Liver (tissue), 9 donors: ENCODE data around the gene ZNF546. TPM values are rescaled to one million over a fixed set of nuclear protein-coding genes. Genes with fewer than 3 reads are reported as not detected.
"Not testable (repeated sequence)": the region's sequence is repeated elsewhere in the genome, so short reads cannot be mapped to it uniquely, and the experiment has no call there.

Experiments used
- DNase-seq: peaks from one replicate; pipeline ENCODE4 v3.0.0-alpha.2; 2017; ENCODE audit warnings: low spot score
- H3K27ac ChIP-seq, 2 donors: one replicate each; pipeline ENCODE4 v1.7.0; 2013; ENCODE audit warnings: inconsistent platforms in 2 of 2, low read length in 2 of 2, control low read depth in 1 of 2, low read depth in 1 of 2, mild to moderate bottlenecking in 1 of 2
- H3K27me3 ChIP-seq, 4 donors: one replicate each; pipeline versions ENCODE4 v1.6.1 to v1.7.0; 2013; ENCODE audit warnings: low read length in 3 of 4, inconsistent platforms in 1 of 4, mild to moderate bottlenecking in 1 of 4, moderate library complexity in 1 of 4; ENCODE audit not compliant: control insufficient read depth in 4 of 4, insufficient read depth in 4 of 4
- H3K36me3 ChIP-seq, 4 donors: one replicate each; pipeline versions ENCODE4 v1.6.1 to v1.7.0; 2013; ENCODE audit warnings: low read length in 3 of 4, mild to moderate bottlenecking in 3 of 4, low read depth in 1 of 4, moderate library complexity in 1 of 4; ENCODE audit not compliant: control insufficient read depth in 4 of 4, insufficient read depth in 3 of 4
- H3K4me1 ChIP-seq, 4 donors: one replicate each; pipeline versions ENCODE4 v1.6.1 to v1.7.0; 2013; ENCODE audit warnings: low read length in 3 of 4, mild to moderate bottlenecking in 3 of 4, moderate library complexity in 1 of 4; ENCODE audit not compliant: control insufficient read depth in 4 of 4, insufficient read depth in 4 of 4
- H3K4me3 ChIP-seq, 3 donors: one replicate each; pipeline versions ENCODE4 v1.6.1 to v1.7.0; 2013; ENCODE audit warnings: low read length in 3 of 3, control low read depth in 1 of 3, low read depth in 1 of 3, mild to moderate bottlenecking in 1 of 3
- H3K9ac ChIP-seq, 2 donors: one replicate each; pipeline ENCODE4 v1.7.0; 2013; ENCODE audit warnings: low read length in 2 of 2, mild to moderate bottlenecking in 2 of 2, moderate library complexity in 2 of 2, control low read depth in 1 of 2, low read depth in 1 of 2
- H3K9me3 ChIP-seq, 4 donors: one replicate each; pipeline versions ENCODE4 v1.6.1 to v1.7.0; 2013; ENCODE audit warnings: low read length in 3 of 4; ENCODE audit not compliant: control insufficient read depth in 4 of 4
- EGR1 ChIP-seq, 2 donors: IDR thresholded peaks; 2 replicates each; pipeline ENCODE4 v1.6.1; 2016 to 2018; ENCODE audit warnings: antibody characterized with exemption in 2 of 2, low read depth in 2 of 2
- FOXA2 ChIP-seq: IDR thresholded peaks from 2 replicates; pipeline ENCODE4 v1.6.1; 2016; ENCODE audit warnings: antibody characterized with exemption
- GABPA ChIP-seq, 2 donors: IDR thresholded peaks in 1 of 2; conservative IDR thresholded peaks in 1 of 2; 2 replicates each; pipeline ENCODE4 v1.6.1; 2016; ENCODE audit warnings: antibody characterized with exemption in 2 of 2, mild to moderate bottlenecking in 1 of 2, moderate library complexity in 1 of 2
- HNF4G ChIP-seq: IDR thresholded peaks from 2 replicates; pipeline ENCODE4 v1.6.1; 2016; ENCODE audit warnings: antibody characterized with exemption
- MAX ChIP-seq: IDR thresholded peaks from 2 replicates; pipeline ENCODE4 v1.6.1; 2016; ENCODE audit warnings: antibody characterized with exemption
- NR2F2 ChIP-seq: IDR thresholded peaks from 2 replicates; pipeline ENCODE4 v1.6.1; 2016; ENCODE audit warnings: antibody characterized with exemption
- RAD21 ChIP-seq, 2 donors: IDR thresholded peaks; 2 replicates each; pipeline ENCODE4 v1.6.1; 2016; ENCODE audit warnings: antibody characterized with exemption in 2 of 2, mild to moderate bottlenecking in 2 of 2
- RXRA ChIP-seq, 2 donors: IDR thresholded peaks; 2 replicates each; pipeline ENCODE4 v1.6.1; 2017 to 2018; ENCODE audit warnings: antibody characterized with exemption in 2 of 2, mild to moderate bottlenecking in 1 of 2
- SP1 ChIP-seq: IDR thresholded peaks from 2 replicates; pipeline ENCODE4 v1.6.1; 2018; ENCODE audit warnings: antibody characterized with exemption, mild to moderate bottlenecking
- TAF1 ChIP-seq: conservative IDR thresholded peaks from 2 replicates; pipeline ENCODE4 v1.6.1; 2016; ENCODE audit warnings: antibody characterized with exemption, mild to moderate bottlenecking
- YY1 ChIP-seq: IDR thresholded peaks from 2 replicates; pipeline ENCODE4 v1.6.1; 2016; ENCODE audit warnings: antibody characterized with exemption, mild to moderate bottlenecking
- ZBTB33 ChIP-seq: IDR thresholded peaks from 2 replicates; pipeline ENCODE4 v1.6.1; 2016; ENCODE audit warnings: antibody characterized with exemption
- WGBS: extraction: QIAGEN DNeasy Blood & Tissue Kit; methylation state at CpG from one replicate; pipeline ENCODE4 v1.1.7; 2013; 5-methylcytosine and 5-hydroxymethylcytosine counted together
- polyA plus RNA-seq, 2 donors: library from polyadenylated mRNA; stranded (reverse) in 1 of 2; unstranded in 1 of 2; fragments of 200-250 nt in 1 of 2; fragments of >200 nt in 1 of 2; fragmentation: Nextera tagmentation in 1 of 2; extraction: Ambion mirVana in 1 of 2; gene quantifications; one replicate each; pipeline versions ENCODE4 v1.2.1 to v1.2.3, GENCODE V29; 2013 to 2015
- total RNA-seq, 2 donors: library from RNA; depleted of rRNA; stranded (reverse); fragments of >200 nt; gene quantifications; one replicate each; pipeline ENCODE4 v1.2.3, GENCODE V29; 2014
- TF ChIP-seq, protein P1 (sequence below): fragments of 150-350 bp; IDR thresholded peaks from 2 replicates; pipeline ENCODE4 v1.5.1; 2017; ENCODE audit warnings: improper control_type of control experiment, low read depth, low read length; ENCODE audit not compliant: missing input control
- donor health status: healthy.
- donor health status: healthy.
- donor health status: healthy.
- donor health status: healthy.
- donor health status: healthy.

ZNF546 gene
- total and polyA plus RNA-seq, 4 donors = 1.1 to 4.9 (median 2.2) TPM

DNA sequence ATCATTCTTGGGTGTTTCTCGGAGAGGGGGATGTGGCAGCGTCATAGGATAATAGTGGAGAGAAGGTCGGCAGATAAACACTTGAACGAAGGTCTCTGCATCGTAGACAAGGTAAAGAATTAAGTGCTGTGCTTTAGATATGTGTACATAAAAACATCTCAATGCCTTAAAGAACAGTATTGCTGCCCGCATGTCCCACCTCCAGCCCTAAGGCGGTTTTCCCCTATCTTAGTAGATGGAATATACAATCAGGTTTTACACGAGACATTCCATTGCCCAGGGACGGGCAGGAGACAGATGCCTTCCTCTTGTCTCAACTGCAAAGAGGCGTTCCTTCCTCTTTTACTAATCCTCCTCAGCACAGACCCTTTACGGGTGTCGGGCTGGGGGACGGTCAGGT is 37.5 kb upstream of the ZNF546 start:
- H3K9ac ChIP-seq, H3K4me1 ChIP-seq, H3K27me3 ChIP-seq, H3K27ac ChIP-seq, H3K36me3 ChIP-seq, H3K4me3 ChIP-seq, DNase-seq, H3K9me3 ChIP-seq: not testable (repeated sequence)
- 77% methylated on average over 10 of the region's 13 CpGs for WGBS

DNA sequence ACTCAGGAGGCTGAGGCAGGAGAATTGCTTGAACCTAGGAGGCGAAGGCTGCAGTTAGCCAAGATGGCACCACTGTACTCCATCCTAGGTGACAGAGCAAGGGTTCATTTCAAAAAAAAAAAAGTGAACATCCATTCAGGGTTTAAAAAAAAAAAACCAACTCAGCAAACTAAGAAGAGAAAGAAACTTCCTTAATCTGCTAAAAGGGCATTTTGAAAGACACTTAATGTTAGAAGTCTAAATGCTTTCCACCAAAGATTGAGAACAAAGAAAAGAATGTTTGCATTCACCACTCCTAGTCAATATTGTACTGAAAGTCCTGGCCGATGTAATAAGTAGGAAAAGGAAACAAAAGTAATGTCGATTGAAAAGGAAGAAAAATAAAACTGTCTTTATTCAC is 33.0 kb upstream of the ZNF546 start:
- Histone ChIP-seq H3K36me3 (peaks cover 0 to 3% (median 0%) of the 10 kb centered on the region in 4 donors), H3K4me1 (no peaks in the 10 kb centered on the region), H3K9me3 (no peaks in the 10 kb centered on the region), H3K4me3 (no peak overlapping the region), H3K27ac (no peak overlapping the region), H3K9ac (no peak overlapping the region), H3K27me3 (no peaks in the 10 kb centered on the region)
- TF ChIP-seq, protein P1, sequence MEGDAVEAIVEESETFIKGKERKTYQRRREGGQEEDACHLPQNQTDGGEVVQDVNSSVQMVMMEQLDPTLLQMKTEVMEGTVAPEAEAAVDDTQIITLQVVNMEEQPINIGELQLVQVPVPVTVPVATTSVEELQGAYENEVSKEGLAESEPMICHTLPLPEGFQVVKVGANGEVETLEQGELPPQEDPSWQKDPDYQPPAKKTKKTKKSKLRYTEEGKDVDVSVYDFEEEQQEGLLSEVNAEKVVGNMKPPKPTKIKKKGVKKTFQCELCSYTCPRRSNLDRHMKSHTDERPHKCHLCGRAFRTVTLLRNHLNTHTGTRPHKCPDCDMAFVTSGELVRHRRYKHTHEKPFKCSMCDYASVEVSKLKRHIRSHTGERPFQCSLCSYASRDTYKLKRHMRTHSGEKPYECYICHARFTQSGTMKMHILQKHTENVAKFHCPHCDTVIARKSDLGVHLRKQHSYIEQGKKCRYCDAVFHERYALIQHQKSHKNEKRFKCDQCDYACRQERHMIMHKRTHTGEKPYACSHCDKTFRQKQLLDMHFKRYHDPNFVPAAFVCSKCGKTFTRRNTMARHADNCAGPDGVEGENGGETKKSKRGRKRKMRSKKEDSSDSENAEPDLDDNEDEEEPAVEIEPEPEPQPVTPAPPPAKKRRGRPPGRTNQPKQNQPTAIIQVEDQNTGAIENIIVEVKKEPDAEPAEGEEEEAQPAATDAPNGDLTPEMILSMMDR = no peak
- TF ChIP-seq RAD21 (IDR thresholded peaks at IDR 0.05) = no peak
- DNase-seq = no peak
- WGBS = 79% methylated on average over 3 of the region's 3 CpGs

- no peaks in the 10 kb centered on the region for H3K9me3 ChIP-seq
- WGBS = 91% methylated on average over 6 of the region's 6 CpGs
- peaks cover 0 to 3% (median 0%) of the 10 kb centered on the region in 4 donors for H3K36me3 ChIP-seq
- H3K9ac ChIP-seq = no peak overlapping the region
- no peak for DNase-seq
- TF ChIP-seq TAF1 (no peak), SP1 (no peak), RAD21 (IDR thresholded peaks at IDR 0.05) (no peak), ZBTB33 (no peak), YY1 (no peak), GABPA (IDR thresholded peaks at IDR 0.05 in 1 of 2, conservative IDR thresholded peaks at IDR 0.05 in 1 of 2) (no peak), FOXA2 (no peak), RXRA (IDR thresholded peaks at IDR 0.05) (no peak), EGR1 (IDR thresholded peaks at IDR 0.05; ENCODE audit: low read depth in 2 of 2) (no peak), HNF4G (no peak), MAX (no peak), NR2F2 (no peak)
- TF ChIP-seq, protein P1 = no peak
- peaks cover 0 to 13% (median 3%) of the 10 kb centered on the region in 4 donors for H3K4me1 ChIP-seq
- no peak overlapping the region for H3K27ac ChIP-seq
- H3K4me3 ChIP-seq = no peak overlapping the region
- no peaks in the 10 kb centered on the region for H3K27me3 ChIP-seq
Observed at GRCh38 chr19:39966617-39967016, 30.2 kb upstream of the ZNF546 start.
